Neural cell (in vitro differentiated cells): ENCODE measurements around the gene HENMT1. TPM values are rescaled to one million over a fixed set of nuclear protein-coding genes. Genes with fewer than 3 reads are reported as not detected.

Experiments
- H2AFZ ChIP-seq: fragments of 200-600, 300-800 bp; sonication (generic), shearing (Covaris generic); 2 replicates; pipeline ENCODE4 v1.6.0; 2014; ENCODE audit warnings: low read depth, mild to moderate bottlenecking, antibody characterized with exemption, low read length, moderate library complexity
- H3F3A ChIP-seq: fragments of 200-600 bp; shearing (Covaris generic); 2 replicates; pipeline ENCODE4 v1.6.1; 2016; ENCODE audit warnings: mild to moderate bottlenecking, moderate library complexity, mixed read lengths, antibody characterized with exemption, low read length; ENCODE audit not compliant: insufficient read depth, poor library complexity, severe bottlenecking
- H3K27ac ChIP-seq: fragments of 200-600, 300-800 bp; sonication (generic), shearing (Covaris generic); 2 replicates; pipeline ENCODE4 v1.5.1; 2014; ENCODE audit warnings: mild to moderate bottlenecking, low read length, moderate library complexity
- H3K27me3 ChIP-seq: fragments of 300-800, 200-600 bp; sonication (generic), shearing (Covaris generic); 2 replicates; pipeline ENCODE4 v1.6.0; 2014; ENCODE audit warnings: mild to moderate bottlenecking, low read depth, low read length, moderate library complexity; ENCODE audit not compliant: insufficient read depth
- H3K36me3 ChIP-seq: fragments of 300-800, 200-600 bp; sonication (generic), shearing (Covaris generic); 2 replicates; pipeline ENCODE4 v1.5.1; 2014; ENCODE audit warnings: mild to moderate bottlenecking, antibody characterized with exemption, low read length, moderate library complexity; ENCODE audit not compliant: insufficient read depth
- H3K4me2 ChIP-seq: fragments of 300-800, 200-600 bp; sonication (generic), shearing (Covaris generic); 2 replicates; pipeline ENCODE4 v1.6.0; 2014; ENCODE audit warnings: mild to moderate bottlenecking, low read length
- H3K4me3 ChIP-seq: fragments of 300-800, 200-600 bp; sonication (generic), shearing (Covaris generic); 2 replicates; pipeline ENCODE4 v1.5.1; 2014; ENCODE audit warnings: mild to moderate bottlenecking, low read length, moderate library complexity
- H3K79me2 ChIP-seq: fragments of 200-600 bp; shearing (Covaris generic); replicated peaks from 2 replicates; pipeline ENCODE4 v1.6.0; 2014; ENCODE audit warnings: mild to moderate bottlenecking, low read length, moderate library complexity; ENCODE audit not compliant: insufficient read depth
- H3K9ac ChIP-seq: fragments of 300-800, 200-600 bp; sonication (generic), shearing (Covaris generic); 2 replicates; pipeline ENCODE4 v1.6.1; 2016; ENCODE audit warnings: mild to moderate bottlenecking, low read length, mixed read lengths
- H3K9me2 ChIP-seq: fragments of 200-600 bp; shearing (Covaris generic); 2 replicates; pipeline ENCODE4 v1.6.1; 2016; ENCODE audit warnings: mild to moderate bottlenecking, low read length, mixed read lengths; ENCODE audit not compliant: insufficient read depth
- H3K9me3 ChIP-seq: fragments of 200-600, 300-800 bp; sonication (generic), shearing (Covaris generic); 2 replicates; pipeline ENCODE4 v1.6.1; 2016; ENCODE audit warnings: mild to moderate bottlenecking, mixed run types, low read length, moderate library complexity, mixed read lengths
- H4K20me1 ChIP-seq: fragments of 200-600 bp; shearing (Covaris generic); 2 replicates; pipeline ENCODE4 v1.6.1; 2016; ENCODE audit warnings: mild to moderate bottlenecking, mixed run types; ENCODE audit not compliant: insufficient read depth
- EP300 ChIP-seq: fragments of 450-650 bp; conservative IDR thresholded peaks from 2 replicates; pipeline ENCODE4 v1.6.1; 2014; ENCODE audit warnings: antibody characterized with exemption, mild to moderate bottlenecking, moderate library complexity; ENCODE audit not compliant: poor library complexity, severe bottlenecking
- EZH2 ChIP-seq: fragments of 200-600, 300-800 bp; shearing (Covaris generic), sonication (generic); IDR thresholded peaks from 2 replicates; pipeline ENCODE4 v1.6.1; 2014; ENCODE audit warnings: antibody characterized with exemption, low read length, borderline replicate concordance, mild to moderate bottlenecking; ENCODE audit not compliant: insufficient read depth, poor library complexity, severe bottlenecking
- MXI1 ChIP-seq: fragments of 450-650 bp; conservative IDR thresholded peaks from 2 replicates; pipeline ENCODE4 v1.6.1; 2014; ENCODE audit warnings: antibody characterized with exemption, mild to moderate bottlenecking; ENCODE audit not compliant: poor library complexity, severe bottlenecking
- POLR2AphosphoS5 ChIP-seq: IDR thresholded peaks from 2 replicates; pipeline ENCODE4 v1.6.1; 2012
- RAD21 ChIP-seq: fragments of 450-650 bp; conservative IDR thresholded peaks from 2 replicates; pipeline ENCODE4 v1.6.1; 2014; ENCODE audit warnings: antibody characterized with exemption, mild to moderate bottlenecking, moderate library complexity
- SMC3 ChIP-seq: fragments of 450-650 bp; conservative IDR thresholded peaks from 2 replicates; pipeline ENCODE4 v1.6.1; 2014; ENCODE audit warnings: antibody characterized with exemption, mild to moderate bottlenecking, moderate library complexity; ENCODE audit not compliant: poor library complexity
- TAF1 ChIP-seq: IDR thresholded peaks from 2 replicates; pipeline ENCODE4 v1.6.1; 2012; ENCODE audit warnings: low read depth
- polyA plus RNA-seq: library from polyadenylated mRNA; depleted of rRNA; stranded (reverse); fragments of >200 nt; gene quantifications from 2 replicates; pipeline ENCODE4 v1.2.3, GENCODE V29; 2014
- TF ChIP-seq, protein P1 (sequence below): fragments of 450-650 bp; IDR thresholded peaks from 2 replicates; pipeline ENCODE4 v1.5.1; 2014; ENCODE audit warnings: antibody characterized with exemption, mild to moderate bottlenecking, moderate library complexity; ENCODE audit not compliant: poor library complexity, severe bottlenecking
- TF ChIP-seq, protein P2 (sequence below): IDR thresholded peaks from 2 replicates; pipeline ENCODE4 v1.6.1; 2012; ENCODE audit warnings: borderline replicate concordance

The HENMT1 gene
- polyA plus RNA-seq, 1 donor from 2014 or later: 4.1 TPM

DNA sequence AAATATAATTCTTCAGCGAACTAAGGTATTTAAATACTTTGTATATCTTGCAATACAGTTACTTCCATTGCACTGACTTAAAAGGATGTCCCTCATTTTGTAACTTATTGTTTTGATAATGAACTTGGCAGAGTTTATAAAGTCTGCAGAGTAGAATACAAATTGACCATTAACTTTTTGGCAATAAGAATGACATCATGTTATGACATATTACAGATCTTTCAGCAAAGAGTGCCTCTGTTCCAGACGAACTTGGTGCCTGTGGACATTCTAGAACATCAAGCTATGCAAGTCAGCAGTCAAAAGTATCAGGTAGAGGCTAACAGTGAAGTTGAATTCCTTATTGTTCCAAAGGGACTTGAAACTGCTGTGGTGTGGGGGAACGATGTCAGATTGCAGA, 32.9 kb downstream of the HENMT1 start:
- Histone ChIP-seq H3K27ac (no peak overlapping the region), H3K4me2 (no peak overlapping the region)

DNA sequence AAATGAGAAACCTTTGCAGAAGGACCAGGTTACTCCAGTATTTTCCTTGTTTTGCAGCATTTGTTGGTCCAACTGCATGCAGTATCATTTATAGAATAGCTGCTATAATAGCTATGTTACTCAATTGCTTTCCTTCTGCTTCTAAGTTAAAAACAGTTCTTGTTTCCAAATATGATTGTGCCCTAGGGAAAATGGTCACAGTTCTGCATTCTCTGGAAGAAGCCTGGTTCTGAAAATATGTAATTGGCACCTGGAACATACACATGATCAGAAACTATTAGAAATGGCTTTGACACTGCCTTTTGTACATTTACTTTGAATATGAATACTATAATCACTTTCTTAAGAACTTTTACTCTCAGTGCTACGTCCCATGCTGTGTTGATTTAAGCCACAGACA, 33.6 kb downstream of the HENMT1 start:
- no peaks in the 10 kb centered on the region for H3K9me3 ChIP-seq
- no peaks in the 10 kb centered on the region for H3K36me3 ChIP-seq
- H3K79me2 ChIP-seq: no peaks in the 10 kb centered on the region
- no peak overlapping the region for H2AFZ ChIP-seq
- no peaks in the 10 kb centered on the region for H3F3A ChIP-seq
- no peak overlapping the region for H3K4me3 ChIP-seq
- H3K9me2 ChIP-seq: no peaks in the 10 kb centered on the region
- H4K20me1 ChIP-seq: no peaks in the 10 kb centered on the region
- H3K27me3 ChIP-seq: no peaks in the 10 kb centered on the region
- TF ChIP-seq EZH2 (no peak), POLR2AphosphoS5 (peak; percentile 52), EP300 (no peak), RAD21 (no peak)
- TF ChIP-seq, protein P1, sequence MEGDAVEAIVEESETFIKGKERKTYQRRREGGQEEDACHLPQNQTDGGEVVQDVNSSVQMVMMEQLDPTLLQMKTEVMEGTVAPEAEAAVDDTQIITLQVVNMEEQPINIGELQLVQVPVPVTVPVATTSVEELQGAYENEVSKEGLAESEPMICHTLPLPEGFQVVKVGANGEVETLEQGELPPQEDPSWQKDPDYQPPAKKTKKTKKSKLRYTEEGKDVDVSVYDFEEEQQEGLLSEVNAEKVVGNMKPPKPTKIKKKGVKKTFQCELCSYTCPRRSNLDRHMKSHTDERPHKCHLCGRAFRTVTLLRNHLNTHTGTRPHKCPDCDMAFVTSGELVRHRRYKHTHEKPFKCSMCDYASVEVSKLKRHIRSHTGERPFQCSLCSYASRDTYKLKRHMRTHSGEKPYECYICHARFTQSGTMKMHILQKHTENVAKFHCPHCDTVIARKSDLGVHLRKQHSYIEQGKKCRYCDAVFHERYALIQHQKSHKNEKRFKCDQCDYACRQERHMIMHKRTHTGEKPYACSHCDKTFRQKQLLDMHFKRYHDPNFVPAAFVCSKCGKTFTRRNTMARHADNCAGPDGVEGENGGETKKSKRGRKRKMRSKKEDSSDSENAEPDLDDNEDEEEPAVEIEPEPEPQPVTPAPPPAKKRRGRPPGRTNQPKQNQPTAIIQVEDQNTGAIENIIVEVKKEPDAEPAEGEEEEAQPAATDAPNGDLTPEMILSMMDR: no peak
- H3K9ac ChIP-seq: no peak overlapping the region
- H3K4me2 ChIP-seq: no peak overlapping the region
- no peak overlapping the region for H3K27ac ChIP-seq

More for the DNA sequence above, 32.9 kb downstream of the HENMT1 start:
- H3K4me3 ChIP-seq: no peak overlapping the region
- no peaks in the 10 kb centered on the region for H3K36me3 ChIP-seq
- no peaks in the 10 kb centered on the region for H3K79me2 ChIP-seq
- no peaks in the 10 kb centered on the region for H3K9me2 ChIP-seq
- H3K27me3 ChIP-seq: no peaks in the 10 kb centered on the region
- no peak overlapping the region for H3K9ac ChIP-seq
- TF ChIP-seq POLR2AphosphoS5: peak; percentile 61
- TF ChIP-seq RAD21: no peak
- TF ChIP-seq, protein P1: no peak
- no peak for TF ChIP-seq EZH2
- no peaks in the 10 kb centered on the region for H4K20me1 ChIP-seq
- H3K9me3 ChIP-seq: no peaks in the 10 kb centered on the region
- H2AFZ ChIP-seq: no peak overlapping the region
- no peaks in the 10 kb centered on the region for H3F3A ChIP-seq

DNA sequence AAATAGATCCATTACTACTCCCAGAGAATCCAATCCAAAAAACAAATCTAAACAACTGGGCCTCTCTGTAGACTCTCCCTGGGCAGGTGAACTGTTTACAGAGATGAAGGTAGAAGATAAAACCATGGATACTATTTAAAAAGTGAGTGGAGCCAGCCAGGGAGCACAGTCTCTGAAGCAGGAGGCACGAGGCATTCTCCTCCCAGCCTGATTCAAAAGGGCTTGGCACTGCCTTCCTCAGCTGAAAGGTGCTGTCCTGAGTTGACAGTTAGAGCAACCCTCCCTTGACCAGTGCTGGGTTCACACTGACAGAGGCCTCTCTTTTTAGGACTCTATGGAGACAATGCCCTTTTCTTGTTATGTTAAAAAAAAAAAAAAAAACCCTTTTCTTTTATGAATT, 36.8 kb downstream of the HENMT1 start:
- H3F3A ChIP-seq: no peaks in the 10 kb centered on the region
- no peaks in the 10 kb centered on the region for H4K20me1 ChIP-seq
- H3K9me2 ChIP-seq: no peaks in the 10 kb centered on the region
- no peaks in the 10 kb centered on the region for H3K9me3 ChIP-seq
- H3K27ac ChIP-seq: no peak overlapping the region
- H3K9ac ChIP-seq: no peak overlapping the region
- no peaks in the 10 kb centered on the region for H3K36me3 ChIP-seq
- H2AFZ ChIP-seq: no peak overlapping the region
- no peak overlapping the region for H3K4me2 ChIP-seq
- H3K27me3 ChIP-seq: no peaks in the 10 kb centered on the region
- H3K4me3 ChIP-seq: no peak overlapping the region
- H3K79me2 ChIP-seq: no peaks in the 10 kb centered on the region
- TF ChIP-seq RAD21 (no peak), POLR2AphosphoS5 (no peak), SMC3 (no peak), EZH2 (no peak), EP300 (no peak), MXI1 (no peak), TAF1 (no peak)
- TF ChIP-seq, protein P1: no peak
- TF ChIP-seq, protein P2, sequence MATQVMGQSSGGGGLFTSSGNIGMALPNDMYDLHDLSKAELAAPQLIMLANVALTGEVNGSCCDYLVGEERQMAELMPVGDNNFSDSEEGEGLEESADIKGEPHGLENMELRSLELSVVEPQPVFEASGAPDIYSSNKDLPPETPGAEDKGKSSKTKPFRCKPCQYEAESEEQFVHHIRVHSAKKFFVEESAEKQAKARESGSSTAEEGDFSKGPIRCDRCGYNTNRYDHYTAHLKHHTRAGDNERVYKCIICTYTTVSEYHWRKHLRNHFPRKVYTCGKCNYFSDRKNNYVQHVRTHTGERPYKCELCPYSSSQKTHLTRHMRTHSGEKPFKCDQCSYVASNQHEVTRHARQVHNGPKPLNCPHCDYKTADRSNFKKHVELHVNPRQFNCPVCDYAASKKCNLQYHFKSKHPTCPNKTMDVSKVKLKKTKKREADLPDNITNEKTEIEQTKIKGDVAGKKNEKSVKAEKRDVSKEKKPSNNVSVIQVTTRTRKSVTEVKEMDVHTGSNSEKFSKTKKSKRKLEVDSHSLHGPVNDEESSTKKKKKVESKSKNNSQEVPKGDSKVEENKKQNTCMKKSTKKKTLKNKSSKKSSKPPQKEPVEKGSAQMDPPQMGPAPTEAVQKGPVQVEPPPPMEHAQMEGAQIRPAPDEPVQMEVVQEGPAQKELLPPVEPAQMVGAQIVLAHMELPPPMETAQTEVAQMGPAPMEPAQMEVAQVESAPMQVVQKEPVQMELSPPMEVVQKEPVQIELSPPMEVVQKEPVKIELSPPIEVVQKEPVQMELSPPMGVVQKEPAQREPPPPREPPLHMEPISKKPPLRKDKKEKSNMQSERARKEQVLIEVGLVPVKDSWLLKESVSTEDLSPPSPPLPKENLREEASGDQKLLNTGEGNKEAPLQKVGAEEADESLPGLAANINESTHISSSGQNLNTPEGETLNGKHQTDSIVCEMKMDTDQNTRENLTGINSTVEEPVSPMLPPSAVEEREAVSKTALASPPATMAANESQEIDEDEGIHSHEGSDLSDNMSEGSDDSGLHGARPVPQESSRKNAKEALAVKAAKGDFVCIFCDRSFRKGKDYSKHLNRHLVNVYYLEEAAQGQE: no peak
